NCI-H2081 (cell line): Measurements from ENCODE around the gene BCR.
A peak's percentile ranks its signal among the peaks of the same experiment; 100 is the strongest.

ENCODE experiments used
- DNase-seq, 2 experiments: peaks; one replicate each; lab custom pipeline; 2025; lab: John Stamatoyannopoulos, UW

The BCR gene

DNA sequence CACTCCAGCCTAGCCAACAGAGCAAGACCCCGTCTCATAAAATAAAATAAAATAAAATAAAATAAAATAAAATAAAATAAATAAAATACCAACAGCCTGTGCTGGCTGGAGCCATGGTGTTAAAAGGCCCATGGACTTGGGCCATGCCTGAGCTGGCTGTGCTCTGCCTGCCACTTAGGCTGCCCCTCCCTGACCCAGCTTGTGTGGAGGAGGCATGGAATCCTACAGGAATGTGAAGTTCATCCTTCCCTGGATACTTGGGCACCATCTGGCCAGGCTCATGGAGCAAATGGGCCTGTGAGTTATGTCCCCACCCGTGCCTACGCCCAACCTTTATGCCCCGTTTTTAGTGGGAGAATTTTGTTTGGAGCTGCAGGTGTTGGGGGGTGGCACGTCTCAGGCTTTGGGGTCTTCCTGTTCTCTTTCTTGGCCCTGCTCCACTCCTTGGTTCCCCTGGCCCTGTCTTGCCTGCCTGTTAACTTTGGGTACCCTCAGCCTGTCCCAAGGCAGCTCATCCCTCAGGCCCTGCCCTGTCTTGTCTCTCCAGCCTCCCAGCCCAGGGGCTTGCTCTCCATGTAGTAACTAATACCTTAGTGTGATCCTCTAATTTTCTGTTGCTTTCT is 51.3 kb downstream of the BCR start:
- DNase-seq, result no peak

GRCh38 chr22:23232094-23232905 is 52.0 kb downstream of the BCR start:
- no peak for DNase-seq

- no peak for DNase-seq
Measured at GRCh38 chr22:23233084-23233531, 52.8 kb downstream of the BCR start.

DNA sequence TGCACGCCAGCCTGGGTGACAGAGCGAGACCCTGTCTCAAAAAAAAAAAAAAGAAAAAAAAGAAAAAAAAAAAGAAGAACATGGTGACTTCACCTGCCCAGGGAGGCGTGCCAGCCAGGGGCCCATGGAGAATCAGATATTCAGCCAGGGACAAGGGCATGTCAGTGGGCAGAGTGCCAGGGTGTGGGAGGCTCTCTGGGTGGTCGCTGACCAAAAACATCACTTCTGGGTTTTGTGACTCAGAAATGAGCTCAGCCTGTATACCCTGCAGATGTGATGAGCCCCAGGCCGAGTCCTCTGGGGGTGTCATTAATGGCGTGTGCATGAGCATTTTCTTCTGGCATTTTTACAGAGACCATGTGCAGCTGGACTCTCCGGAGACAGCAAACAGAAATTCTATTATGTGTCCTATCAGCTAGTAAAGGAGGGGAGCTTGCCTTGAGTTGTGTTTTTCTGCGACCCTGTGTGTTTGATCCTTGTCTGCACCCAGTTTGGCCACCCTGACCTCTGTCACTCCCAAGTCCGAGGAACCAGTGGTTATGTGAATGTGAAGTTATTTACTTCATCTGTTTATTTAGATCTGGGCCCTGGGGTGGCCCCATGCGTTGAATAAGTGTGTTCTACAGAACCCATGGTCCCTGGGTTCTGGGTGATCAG is 53.6 kb downstream of the BCR start:
- DNase-seq, result no peak

GRCh38 chr22:23234409-23235161 is 54.3 kb downstream of the BCR start:
- DNase-seq, result no peak

- DNase-seq, result no peak
Measured at GRCh38 chr22:23235425-23235824, 55.1 kb downstream of the BCR start.

- no peak for DNase-seq
Measured at GRCh38 chr22:23236026-23236425, 55.7 kb downstream of the BCR start.

DNA sequence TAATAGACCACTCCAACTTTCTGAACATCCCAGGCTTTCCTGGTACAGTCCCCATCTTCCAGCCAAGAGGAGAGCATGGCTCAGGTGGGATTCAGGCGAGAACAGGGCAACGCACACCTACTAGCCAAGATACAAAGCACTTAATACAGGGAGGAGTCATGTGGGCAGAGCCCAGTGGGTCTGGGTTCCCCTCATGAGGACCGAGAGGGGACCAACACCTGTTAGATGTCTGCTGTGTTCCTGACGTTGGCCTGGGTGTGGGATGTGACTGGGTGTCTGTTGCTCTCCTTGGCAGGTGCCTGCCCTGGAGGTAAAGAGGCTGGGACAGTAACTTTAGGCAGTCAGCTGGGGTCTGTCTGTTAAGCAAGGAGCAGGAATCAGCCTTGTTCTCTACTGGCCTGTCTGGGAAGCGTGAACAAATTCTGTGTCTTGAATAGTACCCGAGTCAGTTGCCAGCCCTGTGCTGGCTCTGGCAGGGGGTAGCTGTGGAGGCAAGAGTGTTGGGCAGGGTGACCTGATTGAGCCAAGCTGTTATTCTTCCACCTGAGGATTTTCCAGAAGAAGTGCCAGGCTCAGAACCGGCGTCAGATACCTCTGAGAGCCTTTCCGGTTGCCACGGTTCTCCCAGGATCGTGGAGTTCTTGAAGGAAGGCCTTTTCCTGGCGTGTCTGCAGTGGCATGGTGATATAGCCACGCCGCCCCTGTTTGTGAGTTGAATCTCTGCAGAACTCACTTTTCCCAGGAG is 56.3 kb downstream of the BCR start:
- DNase-seq, result no peak

GRCh38 chr22:23237201-23237798 is 57.0 kb downstream of the BCR start:
- DNase-seq, result peak; percentile 76 to 86

GRCh38 chr22:23237841-23238240 is 57.5 kb downstream of the BCR start:
- DNase-seq, result peak in 1 of 2 experiments; percentile 2

DNA sequence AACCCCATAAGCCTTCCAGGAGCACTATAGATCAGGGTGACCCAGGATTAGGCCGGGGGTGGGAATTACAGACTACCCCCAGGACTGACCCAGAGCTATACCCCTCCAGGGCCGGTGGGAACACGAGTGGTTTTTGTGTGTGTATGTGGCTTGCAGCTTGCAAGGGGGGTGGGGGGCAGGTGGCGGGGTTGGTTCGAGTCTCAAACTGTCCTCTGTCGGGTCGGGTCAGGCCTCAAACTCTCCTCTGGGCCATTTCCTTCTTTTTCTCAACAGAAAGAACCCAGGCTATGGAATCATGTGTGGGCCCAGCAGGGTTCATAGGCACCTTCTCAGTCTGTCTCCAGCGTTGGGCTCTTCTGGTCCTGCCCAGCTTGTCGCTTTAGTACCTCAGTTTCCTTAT is 58.4 kb downstream of the BCR start:
- no peak for DNase-seq

- DNase-seq, result no peak
Measured at GRCh38 chr22:23239429-23239828, 59.1 kb downstream of the BCR start.

GRCh38 chr22:23240639-23241389 is 60.5 kb downstream of the BCR start:
- no peak for DNase-seq

DNA sequence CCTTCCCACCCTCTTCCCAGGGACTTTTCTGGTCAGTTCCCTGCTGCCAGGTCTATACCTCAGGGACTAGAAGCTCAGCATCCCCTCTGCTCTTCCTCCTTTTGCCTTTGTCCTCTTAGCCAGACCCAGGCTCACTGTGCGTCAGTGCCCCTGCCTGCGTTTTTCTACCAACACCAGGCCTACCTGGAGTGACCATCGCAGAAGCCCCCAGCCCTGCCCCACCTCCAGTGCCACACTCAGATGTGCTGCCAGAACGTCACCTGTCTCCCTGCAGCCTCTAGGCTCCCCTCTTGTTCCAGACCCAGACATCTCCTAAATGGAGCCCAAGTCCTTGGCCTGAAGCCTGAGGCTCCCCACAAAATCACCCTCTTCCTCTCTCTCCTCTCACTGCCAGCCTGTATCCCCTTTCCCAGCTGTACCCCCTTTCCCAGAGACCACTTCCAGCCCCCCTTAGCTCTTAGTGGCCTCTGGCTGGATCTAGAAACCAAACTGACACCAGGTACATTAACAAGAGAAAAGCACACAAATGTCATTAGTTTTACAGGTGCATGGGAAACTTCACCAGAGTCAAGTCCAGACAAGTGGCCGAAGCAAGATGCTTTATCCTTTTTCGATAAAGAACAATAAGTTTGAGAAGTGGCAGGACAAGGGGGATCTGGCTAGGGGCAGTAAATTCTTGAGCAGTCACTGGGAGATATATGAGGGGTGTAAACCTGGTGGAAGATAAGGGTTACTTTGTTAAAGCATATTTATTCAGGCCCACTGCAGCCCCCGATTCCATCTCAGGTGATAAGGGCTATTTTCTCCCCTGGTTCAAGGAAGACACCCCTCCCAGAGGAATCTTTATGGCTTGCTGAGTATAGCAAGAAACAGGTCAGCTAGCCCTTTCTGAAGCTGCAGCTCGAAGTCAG is 61.5 kb downstream of the BCR start:
- no peak for DNase-seq

DNA sequence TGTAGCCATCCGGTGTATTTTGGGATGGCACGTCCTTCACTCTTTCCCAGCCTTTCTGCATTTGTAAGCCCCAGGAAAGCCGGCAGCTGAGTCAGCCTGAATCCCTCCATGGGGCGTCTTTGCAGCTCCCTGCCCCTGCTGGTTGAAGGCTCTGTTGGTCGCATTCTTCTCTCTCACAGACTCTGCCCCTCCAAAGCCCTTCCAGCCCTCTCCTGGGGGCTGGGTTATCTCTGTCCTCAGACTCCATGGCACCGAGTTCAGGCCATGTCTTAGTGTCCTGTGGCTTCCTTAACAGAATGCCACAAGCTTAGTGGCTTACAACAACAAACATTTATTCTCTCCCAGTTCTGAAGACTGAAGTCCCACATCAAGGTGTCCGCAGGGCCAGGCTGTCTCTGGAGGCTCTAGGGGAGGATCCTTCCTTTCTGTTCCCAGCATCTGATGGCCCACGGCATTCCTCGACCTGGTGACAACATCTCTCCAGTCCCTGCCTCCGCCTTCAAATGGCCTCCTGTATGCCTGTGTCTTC is 62.2 kb downstream of the BCR start:
- no peak for DNase-seq

DNA sequence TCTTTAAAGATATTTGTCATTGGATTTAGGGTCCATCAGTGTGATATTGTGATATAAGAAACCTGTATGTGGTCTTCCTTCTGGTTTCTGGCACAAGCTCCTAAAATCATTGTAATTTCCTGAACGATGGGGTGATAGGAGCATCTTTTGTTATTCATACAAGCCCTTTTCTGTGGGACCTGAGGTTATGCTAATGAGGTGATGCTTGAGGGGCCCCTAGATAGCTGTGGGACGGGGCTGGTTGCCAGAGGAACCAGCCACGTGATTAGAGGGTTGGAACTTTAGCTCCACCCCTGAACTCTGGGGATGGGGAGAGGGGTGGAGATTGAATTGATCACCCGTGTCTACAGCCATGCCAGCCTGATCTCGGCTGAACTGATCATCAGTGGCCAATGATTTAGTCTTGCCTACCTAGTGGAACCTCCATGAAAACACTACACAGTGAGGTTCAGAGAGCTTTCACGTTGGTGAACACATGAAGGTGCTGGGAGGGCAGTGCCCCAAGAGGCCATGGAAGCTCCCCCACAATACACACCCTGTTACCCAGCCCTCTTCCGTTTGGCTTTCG is 62.8 kb downstream of the BCR start:
- no peak for DNase-seq

- DNase-seq, result no peak
Measured at GRCh38 chr22:23243859-23244689, 63.8 kb downstream of the BCR start.

DNA sequence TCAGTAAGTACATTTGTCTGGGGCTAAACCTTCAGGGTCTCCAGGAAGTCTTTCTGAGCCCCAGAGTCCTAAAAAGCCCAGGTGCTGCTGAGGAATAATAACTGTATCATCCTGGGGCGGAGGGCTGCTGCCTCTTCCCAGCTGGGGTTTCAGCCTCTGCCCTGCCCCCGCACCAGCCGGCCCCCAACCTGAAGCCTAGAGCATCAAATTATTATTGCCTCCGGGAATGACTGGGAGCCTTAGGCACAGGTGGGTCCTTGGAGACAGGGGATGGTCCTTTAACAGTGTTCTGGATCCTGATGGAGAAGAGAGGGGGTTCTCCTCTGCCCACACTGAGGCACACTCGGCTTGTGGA is 64.4 kb downstream of the BCR start:
- no peak for DNase-seq
